ENCODE results near the gene FBXO30. TPM values are rescaled to one million over a fixed set of nuclear protein-coding genes. Genes with fewer than 3 reads are reported as not detected.

The FBXO30 gene
- total RNA-seq, 4 donors from 2014 or later = 47.1 to 92.2 (median 69.3) TPM

- TF ChIP-seq POLR2A (IDR thresholded peaks at IDR 0.05; ENCODE audit: low read depth) (no peak), EP300 (IDR thresholded peaks at IDR 0.05) (no peak), CTCF (IDR thresholded peaks at IDR 0.05) (no peak), POLR2AphosphoS5 (IDR thresholded peaks at IDR 0.05) (no peak)
- 85% methylated on average over 2 of the region's 2 CpGs for WGBS
- intact Hi-C loops (cut with DNase I) = no loop called here
- Histone ChIP-seq H3K4me3 (no peak overlapping the region), H3K27ac (replicated peaks in 1 of 4) (peak overlapping the region in 1 of 4 donors; percentile 18), H3K4me1 (peaks cover 10 to 54% (median 40%) of the 10 kb centered on the region in 4 donors), H3K27me3 (no peaks in the 10 kb centered on the region), H3K36me3 (no peaks in the 10 kb centered on the region), H3K9me3 (no peaks in the 10 kb centered on the region)
- no peak for DNase-seq (ENCODE audit: extremely low spot score)
Observed at GRCh38 chr6:145848541-145848940, 33.9 kb upstream of the FBXO30 start.

GRCh38 chr6:145845557-145845956 is 31.0 kb upstream of the FBXO30 start:
- H3K4me1 ChIP-seq = peaks cover 25 to 73% (median 61%) of the 10 kb centered on the region in 4 donors
- WGBS = 93% methylated on average over 3 of the region's 3 CpGs
- H3K9me3 ChIP-seq = no peaks in the 10 kb centered on the region
- no peaks in the 10 kb centered on the region for H3K27me3 ChIP-seq
- intact Hi-C loops (cut with DNase I) = no loop called here
- no peak for TF ChIP-seq CTCF (IDR thresholded peaks at IDR 0.05)
- no peak for TF ChIP-seq POLR2AphosphoS5 (IDR thresholded peaks at IDR 0.05)
- no peak for TF ChIP-seq POLR2A (IDR thresholded peaks at IDR 0.05; ENCODE audit: low read depth)
- no peak for TF ChIP-seq EP300 (IDR thresholded peaks at IDR 0.05)
- H3K27ac ChIP-seq (replicated peaks in 1 of 4) = peak overlapping the region; percentile 74 to 84 (median 80)
- no peaks in the 10 kb centered on the region for H3K36me3 ChIP-seq
- no peak overlapping the region for H3K4me3 ChIP-seq
- no peak for DNase-seq (ENCODE audit: extremely low spot score)

GRCh38 chr6:145844933-145845540 is 30.4 kb upstream of the FBXO30 start:
- Histone ChIP-seq H3K4me3 (no peak overlapping the region), H3K4me1 (peaks cover 25 to 68% (median 56%) of the 10 kb centered on the region in 4 donors), H3K36me3 (no peaks in the 10 kb centered on the region), H3K9me3 (no peaks in the 10 kb centered on the region), H3K27me3 (no peaks in the 10 kb centered on the region), H3K27ac (replicated peaks in 1 of 4) (peak overlapping the region; percentile 74 to 84 (median 80))
- 61% methylated on average over 4 of the region's 4 CpGs for WGBS
- intact Hi-C loops (cut with DNase I) = no loop called here
- no peak for DNase-seq (ENCODE audit: extremely low spot score)
- TF ChIP-seq CTCF (IDR thresholded peaks at IDR 0.05) (no peak), POLR2AphosphoS5 (IDR thresholded peaks at IDR 0.05) (no peak), EP300 (IDR thresholded peaks at IDR 0.05) (no peak), POLR2A (IDR thresholded peaks at IDR 0.05; ENCODE audit: low read depth) (no peak)

- intact Hi-C loops (cut with DNase I) = no loop called here
- H3K27ac ChIP-seq (replicated peaks in 1 of 4) = peak overlapping the region; percentile 74 to 84 (median 80)
- H3K9me3 ChIP-seq = no peaks in the 10 kb centered on the region
- 57% methylated on average over 3 of the region's 3 CpGs for WGBS
- DNase-seq (ENCODE audit: extremely low spot score) = no peak
- H3K4me3 ChIP-seq = peak overlapping the region in 2 of 4 donors; percentile 12 to 18
- TF ChIP-seq POLR2AphosphoS5 (IDR thresholded peaks at IDR 0.05) = peak in 1 of 2 donors; percentile 55
- no peak for TF ChIP-seq POLR2A (IDR thresholded peaks at IDR 0.05; ENCODE audit: low read depth)
- TF ChIP-seq EP300 (IDR thresholded peaks at IDR 0.05) = no peak
- H3K27me3 ChIP-seq = no peaks in the 10 kb centered on the region
- no peaks in the 10 kb centered on the region for H3K36me3 ChIP-seq
- peaks cover 25 to 71% (median 52%) of the 10 kb centered on the region in 4 donors for H3K4me1 ChIP-seq
Observed at GRCh38 chr6:145842693-145843546, 28.3 kb upstream of the FBXO30 start.

GRCh38 chr6:145841668-145842067 is 27.1 kb upstream of the FBXO30 start:
- H3K4me1 ChIP-seq = peaks cover 25 to 67% (median 49%) of the 10 kb centered on the region in 4 donors
- H3K9me3 ChIP-seq = no peaks in the 10 kb centered on the region
- DNase-seq (ENCODE audit: extremely low spot score) = no peak
- no peak for TF ChIP-seq POLR2AphosphoS5 (IDR thresholded peaks at IDR 0.05)
- TF ChIP-seq CTCF (IDR thresholded peaks at IDR 0.05) = no peak
- TF ChIP-seq POLR2A (IDR thresholded peaks at IDR 0.05; ENCODE audit: low read depth) = no peak
- TF ChIP-seq EP300 (IDR thresholded peaks at IDR 0.05) = no peak
- H3K4me3 ChIP-seq = no peak overlapping the region
- WGBS = 95% methylated on average over 2 of the region's 2 CpGs
- H3K27me3 ChIP-seq = no peaks in the 10 kb centered on the region
- intact Hi-C loops (cut with DNase I) = no loop called here
- peak overlapping the region; percentile 74 to 84 (median 80) for H3K27ac ChIP-seq (replicated peaks in 1 of 4)
- no peaks in the 10 kb centered on the region for H3K36me3 ChIP-seq
